Measurements from ENCODE around the gene OR2V2. TPM values are rescaled to one million over a fixed set of nuclear protein-coding genes. Genes with fewer than 3 reads are reported as not detected.
"Not testable (repeated sequence)": the region's sequence is repeated elsewhere in the genome, so short reads cannot be mapped to it uniquely, and the experiment has no call there.

OR2V2 gene
- total and polyA plus RNA-seq, 12 donors, result not detected

DNA sequence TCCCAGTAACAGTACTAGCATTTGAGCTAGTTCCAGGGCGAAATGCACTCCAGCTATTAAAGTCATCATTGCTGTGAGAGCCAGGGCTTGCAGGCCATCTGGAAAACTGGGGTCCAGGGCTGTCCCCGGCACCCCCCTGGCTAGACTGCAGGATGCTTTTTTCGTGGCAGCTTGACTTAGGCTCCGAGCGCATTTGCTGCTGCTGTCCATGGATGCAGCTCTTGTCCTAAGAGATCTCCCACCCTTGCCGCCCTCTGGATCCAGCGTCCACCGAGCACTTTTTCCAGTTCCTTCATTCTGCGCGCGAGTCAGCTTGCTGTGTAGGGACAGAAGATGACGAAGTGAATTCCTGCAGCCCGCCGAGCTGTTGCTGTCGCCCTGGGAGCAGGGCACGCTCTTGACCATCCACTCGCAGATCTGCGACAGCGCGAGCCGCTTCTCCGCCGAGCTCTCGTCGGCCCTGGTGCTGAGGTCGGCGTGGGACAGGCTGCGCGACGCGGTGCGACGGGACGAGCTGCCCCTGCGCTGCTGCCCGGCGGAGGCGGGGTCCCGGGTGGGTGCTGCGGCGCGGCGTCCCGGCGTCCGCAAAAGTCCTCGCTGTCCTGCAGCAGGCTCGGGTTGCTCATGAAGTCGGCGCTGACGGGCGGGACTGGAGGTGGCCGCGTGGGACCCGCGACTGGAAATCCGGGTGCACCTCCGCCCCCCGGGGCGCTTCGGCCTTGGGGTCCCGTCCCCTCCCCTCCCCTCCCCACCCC, 47.1 kb upstream of the OR2V2 start:
- Histone ChIP-seq H3K9me3 (replicated peaks in 1 of 3) (no peaks in the 10 kb centered on the region), H3K27ac (no peak overlapping the region), H3K4me3 (no peak overlapping the region), H3K4me1 (replicated peaks in 1 of 2) (no peaks in the 10 kb centered on the region), H3K27me3 (peaks cover 17% of the 10 kb centered on the region), H3K36me3 (replicated peaks in 1 of 2) (no peaks in the 10 kb centered on the region)
- no peak for DNase-seq
- intact Hi-C loops (cut with DNase I), result no loop called here
- TF ChIP-seq, protein P1, sequence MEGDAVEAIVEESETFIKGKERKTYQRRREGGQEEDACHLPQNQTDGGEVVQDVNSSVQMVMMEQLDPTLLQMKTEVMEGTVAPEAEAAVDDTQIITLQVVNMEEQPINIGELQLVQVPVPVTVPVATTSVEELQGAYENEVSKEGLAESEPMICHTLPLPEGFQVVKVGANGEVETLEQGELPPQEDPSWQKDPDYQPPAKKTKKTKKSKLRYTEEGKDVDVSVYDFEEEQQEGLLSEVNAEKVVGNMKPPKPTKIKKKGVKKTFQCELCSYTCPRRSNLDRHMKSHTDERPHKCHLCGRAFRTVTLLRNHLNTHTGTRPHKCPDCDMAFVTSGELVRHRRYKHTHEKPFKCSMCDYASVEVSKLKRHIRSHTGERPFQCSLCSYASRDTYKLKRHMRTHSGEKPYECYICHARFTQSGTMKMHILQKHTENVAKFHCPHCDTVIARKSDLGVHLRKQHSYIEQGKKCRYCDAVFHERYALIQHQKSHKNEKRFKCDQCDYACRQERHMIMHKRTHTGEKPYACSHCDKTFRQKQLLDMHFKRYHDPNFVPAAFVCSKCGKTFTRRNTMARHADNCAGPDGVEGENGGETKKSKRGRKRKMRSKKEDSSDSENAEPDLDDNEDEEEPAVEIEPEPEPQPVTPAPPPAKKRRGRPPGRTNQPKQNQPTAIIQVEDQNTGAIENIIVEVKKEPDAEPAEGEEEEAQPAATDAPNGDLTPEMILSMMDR (IDR thresholded peaks at IDR 0.05), result no peak
- no peak for TF ChIP-seq POLR2A (IDR thresholded peaks at IDR 0.05)
- WGBS, 4 donors, result 5 to 39% (median 5%) methylated on average over 3 to 62 of the region's 62 CpGs; no CpG with 5 or more reads in 1 of the 4 donors

DNA sequence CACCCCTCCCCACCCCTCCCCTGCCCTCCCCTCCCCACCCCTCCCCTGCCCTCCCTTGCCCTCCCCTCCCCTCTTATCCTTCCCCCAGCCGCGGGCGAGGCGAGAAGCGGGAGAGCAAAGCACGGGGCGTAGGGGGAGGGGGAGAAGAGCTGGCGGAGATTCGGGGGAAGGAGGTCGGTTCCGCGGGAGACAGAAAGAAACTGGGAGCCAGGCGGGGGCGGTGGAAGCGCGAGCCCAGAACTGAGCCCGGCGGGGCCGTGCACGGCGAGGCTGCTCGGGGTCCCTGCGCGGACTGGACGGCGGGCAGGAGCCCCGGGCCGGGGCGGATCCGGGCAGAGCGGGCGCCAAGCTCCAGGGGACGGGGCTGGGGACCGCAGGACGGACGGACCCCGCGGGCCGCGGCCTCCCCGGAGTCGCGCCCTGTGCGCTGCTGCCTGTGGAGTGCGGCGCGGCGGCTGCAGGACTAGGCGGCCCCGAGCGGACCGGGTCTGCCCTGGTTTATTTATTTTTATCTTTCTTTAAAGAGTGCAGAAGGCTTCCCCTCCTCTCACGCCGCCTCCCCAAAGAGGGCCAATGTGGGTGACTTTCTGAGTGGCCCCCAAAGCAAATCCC, 46.2 kb upstream of the OR2V2 start:
- intact Hi-C loops (cut with DNase I); H3K9me3 ChIP-seq (replicated peaks in 1 of 3); H3K27ac ChIP-seq; H3K4me1 ChIP-seq (replicated peaks in 1 of 2); H3K4me3 ChIP-seq; H3K36me3 ChIP-seq (replicated peaks in 1 of 2); DNase-seq: not testable (repeated sequence)
- WGBS, 4 donors, result 0 to 3% methylated on average over 8 to 13 of the region's 54 CpGs; no CpG with 5 or more reads in 2 of the 4 donors
- H3K27me3 ChIP-seq, result peaks cover 17% of the 10 kb centered on the region

DNA sequence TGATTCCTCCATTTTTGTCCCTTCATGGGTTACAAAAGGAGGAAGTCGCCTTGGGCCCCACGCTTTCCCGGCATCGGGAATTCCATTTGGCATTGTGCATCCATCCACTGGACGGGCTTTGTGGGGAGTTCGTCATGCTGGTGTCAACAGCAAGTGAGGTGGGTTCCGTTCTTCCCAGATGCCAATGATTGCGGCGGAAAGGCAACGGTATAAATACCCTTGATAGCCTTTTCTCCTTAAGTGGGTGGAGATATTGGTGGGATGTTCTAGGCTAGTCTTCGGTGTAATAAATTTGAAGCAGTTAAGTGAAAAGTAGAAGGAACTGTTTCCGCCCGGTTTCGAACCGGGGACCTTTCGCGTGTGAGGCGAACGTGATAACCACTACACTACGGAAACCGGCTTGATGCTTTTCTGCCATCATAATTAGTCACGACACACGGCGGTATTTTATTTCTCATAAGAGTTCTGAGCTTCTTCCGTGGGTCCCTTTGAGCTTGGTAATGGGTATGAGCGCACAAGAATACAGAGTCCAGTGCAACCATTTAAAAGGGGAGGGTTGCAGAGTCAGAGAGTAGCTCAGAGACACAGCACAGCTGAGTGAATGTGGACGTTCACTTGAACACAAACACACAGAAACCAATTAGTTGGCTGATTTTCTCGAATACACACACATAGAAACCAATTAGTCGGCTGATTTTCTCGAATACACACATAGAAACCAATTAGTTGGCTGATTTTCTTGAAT, 45.3 kb upstream of the OR2V2 start:
- H3K27ac ChIP-seq; intact Hi-C loops (cut with DNase I); H3K4me1 ChIP-seq (replicated peaks in 1 of 2); H3K9me3 ChIP-seq (replicated peaks in 1 of 3); H3K4me3 ChIP-seq; H3K36me3 ChIP-seq (replicated peaks in 1 of 2); DNase-seq: not testable (repeated sequence)
- no CpG with 5 or more reads among the region's 30 CpGs for WGBS, 4 donors
- H3K27me3 ChIP-seq, result peaks cover 17% of the 10 kb centered on the region

DNA sequence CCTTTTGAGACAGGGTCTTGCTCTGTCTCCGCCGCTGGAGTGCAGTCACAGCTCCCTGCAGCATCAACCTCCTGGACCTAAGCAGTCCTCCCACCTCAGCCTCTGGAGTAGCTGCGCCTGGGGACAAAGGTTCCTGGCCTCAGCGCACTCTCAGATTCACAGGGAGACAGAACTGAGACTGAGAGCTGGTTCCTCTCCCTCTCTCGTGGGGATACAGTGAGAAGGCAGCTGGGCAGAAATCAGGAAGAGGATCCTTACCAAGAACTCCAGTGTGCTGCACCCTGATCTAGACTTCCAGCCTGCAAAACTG, 43.2 kb upstream of the OR2V2 start:
- H3K36me3 ChIP-seq (replicated peaks in 1 of 2); H3K4me3 ChIP-seq; H3K9me3 ChIP-seq (replicated peaks in 1 of 3); intact Hi-C loops (cut with DNase I); H3K27ac ChIP-seq; H3K4me1 ChIP-seq (replicated peaks in 1 of 2): not testable (repeated sequence)
- peaks cover 26% of the 10 kb centered on the region for H3K27me3 ChIP-seq
- whole genome bisulfite sequencing, 4 donors, result 4 to 17% (median 12%) methylated on average over 5 of the region's 5 CpGs
- peak in 1 of 7 donors; percentile 28 for DNase-seq

DNA sequence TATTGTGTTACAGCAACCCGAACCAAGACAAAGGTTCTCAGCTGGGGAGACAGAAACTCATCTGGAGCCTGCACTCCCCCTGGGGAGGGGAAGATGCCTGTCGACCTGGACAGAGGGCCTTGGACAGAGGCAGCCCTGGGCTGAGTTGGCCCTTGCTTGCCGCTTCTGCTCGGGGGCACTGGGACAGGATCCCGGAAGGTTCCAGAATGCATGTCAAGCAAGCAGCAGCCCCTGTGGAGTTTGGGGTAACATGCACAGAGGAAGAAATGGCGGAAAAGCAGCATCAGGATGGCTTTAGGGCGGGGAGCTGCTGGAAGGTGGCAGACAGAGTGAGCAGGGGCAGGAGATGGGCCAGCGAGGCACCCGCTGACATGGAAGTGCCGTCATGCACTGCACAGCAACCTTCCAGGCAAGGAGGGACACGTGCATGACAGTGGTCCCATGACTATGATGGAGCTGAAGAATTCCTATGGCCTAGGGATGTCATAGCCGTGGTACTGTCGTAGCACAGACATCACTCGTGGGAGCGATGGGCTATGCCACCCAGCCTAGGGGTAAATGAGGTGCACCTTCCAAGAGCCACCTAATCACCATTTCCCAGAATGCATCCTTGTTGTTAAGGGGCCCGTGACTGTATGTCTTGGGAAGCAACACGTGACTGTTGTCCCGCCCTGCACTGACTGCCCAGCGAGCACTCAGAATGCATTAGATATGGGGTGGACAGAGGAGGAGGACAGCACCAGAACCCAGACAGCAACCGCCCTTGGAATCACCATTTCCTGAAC, 42.6 kb upstream of the OR2V2 start:
- H3K27ac ChIP-seq; H3K4me3 ChIP-seq; H3K9me3 ChIP-seq (replicated peaks in 1 of 3); intact Hi-C loops (cut with DNase I); H3K4me1 ChIP-seq (replicated peaks in 1 of 2); H3K36me3 ChIP-seq (replicated peaks in 1 of 2): not testable (repeated sequence)
- WGBS, 4 donors, result 43 to 65% (median 60%) methylated on average over 6 to 18 of the region's 20 CpGs
- peaks cover 24% of the 10 kb centered on the region for H3K27me3 ChIP-seq
- DNase-seq, result peak in 1 of 7 donors; percentile 24
